Upper lobe of left lung (tissue), 6 donors: Measurements from ENCODE around the gene PSME2. TPM values are rescaled to one million over a fixed set of nuclear protein-coding genes. Genes with fewer than 3 reads are reported as not detected.

Experiments
- ATAC-seq, 2 donors: fragments of 200-7000 bp; cut with Tn5 transposase; one replicate each; pipeline ENCODE4 v1.9.1; 2022; ENCODE audit warnings: mild to moderate bottlenecking in 2 of 2, moderate library complexity in 2 of 2; ENCODE audit not compliant: low FRiP score in 2 of 2
- DNase-seq, 2 donors: peaks; one replicate each; pipeline ENCODE4 v3.0.0-alpha.2; 2019 to 2020
- H3K27ac ChIP-seq, 4 donors: fragments of 200-600 bp; sonication (generic); one replicate each; pipeline ENCODE4 v1.5.1; 2016 to 2019
- H3K27me3 ChIP-seq, 4 donors: fragments of 200-600 bp; sonication (generic); one replicate each; pipeline ENCODE4 v1.5.1; 2017 to 2019
- H3K36me3 ChIP-seq, 4 donors: fragments of 200-600 bp; sonication (generic); one replicate each; pipeline ENCODE4 v1.5.1; 2016 to 2019
- H3K4me1 ChIP-seq, 4 donors: fragments of 200-600 bp; sonication (generic); one replicate each; pipeline ENCODE4 v1.5.1; 2018 to 2019
- H3K4me3 ChIP-seq, 4 donors: fragments of 200-600 bp; sonication (generic); one replicate each; pipeline ENCODE4 v1.5.1; 2017 to 2019; ENCODE audit warnings: mild to moderate bottlenecking in 2 of 4, moderate library complexity in 1 of 4
- H3K9me3 ChIP-seq, 4 donors: fragments of 200-600 bp; sonication (generic); one replicate each; pipeline ENCODE4 v1.5.1; 2018 to 2019
- CTCF ChIP-seq, 6 experiments: fragments of 450-650 bp in 4 of 6; fragments of 200-600 bp in 2 of 6; sonication (generic) in 2 of 6; IDR thresholded peaks; one replicate each; pipeline ENCODE4 v1.5.1; 2016 to 2019; ENCODE audit warnings: antibody characterized with exemption in 6 of 6
- EP300 ChIP-seq, 4 donors: sonication (generic); formaldehyde crosslinking; IDR thresholded peaks; one replicate each; pipeline ENCODE4 v1.5.1; 2017; ENCODE audit warnings: antibody characterized with exemption in 4 of 4, control low read depth in 2 of 4
- POLR2A ChIP-seq, 4 donors: fragments of 450-650 bp; IDR thresholded peaks; one replicate each; pipeline ENCODE4 v1.5.1; 2016 to 2017; ENCODE audit warnings: antibody characterized with exemption in 4 of 4, mild to moderate bottlenecking in 2 of 4
- POLR2AphosphoS5 ChIP-seq, 2 donors: sonication (generic); formaldehyde crosslinking; IDR thresholded peaks; one replicate each; pipeline ENCODE4 v1.5.1; 2017; ENCODE audit warnings: antibody characterized with exemption in 2 of 2
- WGBS, 2 donors: methylation state at CpG; one replicate each; pipeline ENCODE4 v1.1.5; 2017 to 2018; 5-methylcytosine and 5-hydroxymethylcytosine counted together
- total RNA-seq, 6 donors: library from RNA; depleted of rRNA in 4 of 6; stranded (reverse); fragments of >200 nt in 4 of 6; gene quantifications; one replicate each; pipeline versions ENCODE4 v1.1.0 to v1.2.1, GENCODE V29; 2016 to 2021
- donor health status: DM: no; HTN: no; CAD: no; lungs with moderate emphysema.
- donor health status: DM: no; HTN: yes; CAD: no; lungs with severe emphysema.

The PSME2 gene
- total RNA-seq, 6 donors from 2014 or later: 58.5 to 144 (median 84.4) TPM

GRCh38 chr14:24126939-24127338, 19.5 kb downstream of the PSME2 start:
- TF ChIP-seq POLR2A (IDR thresholded peaks at IDR 0.05) (no peak), CTCF (IDR thresholded peaks at IDR 0.05) (no peak), EP300 (IDR thresholded peaks at IDR 0.05) (no peak), POLR2AphosphoS5 (IDR thresholded peaks at IDR 0.05) (no peak)
- Histone ChIP-seq H3K9me3 (no peaks in the 10 kb centered on the region), H3K4me3 (no peak overlapping the region), H3K4me1 (peaks cover 0 to 10% (median 5%) of the 10 kb centered on the region in 4 donors), H3K36me3 (peaks cover 10 to 24% (median 20%) of the 10 kb centered on the region in 4 donors), H3K27ac (no peak overlapping the region), H3K27me3 (no peaks in the 10 kb centered on the region)
- ATAC-seq (no peak), DNase-seq (no peak)

GRCh38 chr14:24123424-24124417, 22.7 kb downstream of the PSME2 start:
- no peak for DNase-seq
- no peaks in the 10 kb centered on the region for H3K27me3 ChIP-seq
- WGBS, 2 donors: 86% methylated on average over 9 of the region's 9 CpGs

GRCh38 chr14:24122898-24123297, 23.5 kb downstream of the PSME2 start:
- Histone ChIP-seq H3K4me1 (no peaks in the 10 kb centered on the region), H3K9me3 (no peaks in the 10 kb centered on the region), H3K27me3 (no peaks in the 10 kb centered on the region), H3K36me3 (peaks cover 38 to 65% (median 58%) of the 10 kb centered on the region in 4 donors), H3K27ac (no peak overlapping the region), H3K4me3 (no peak overlapping the region)
- 91% methylated on average over 8 of the region's 8 CpGs for WGBS, 2 donors
- DNase-seq (no peak), ATAC-seq (no peak)
- TF ChIP-seq CTCF (IDR thresholded peaks at IDR 0.05) (no peak), POLR2A (IDR thresholded peaks at IDR 0.05) (no peak), POLR2AphosphoS5 (IDR thresholded peaks at IDR 0.05) (no peak), EP300 (IDR thresholded peaks at IDR 0.05) (no peak)

More at GRCh38 chr14:24123424-24124417, 22.7 kb downstream of the PSME2 start:
- Histone ChIP-seq H3K4me1 (no peaks in the 10 kb centered on the region), H3K4me3 (no peak overlapping the region), H3K9me3 (no peaks in the 10 kb centered on the region), H3K36me3 (peaks cover 38 to 57% (median 50%) of the 10 kb centered on the region in 4 donors), H3K27ac (no peak overlapping the region)
- peak in 1 of 2 donors; percentile 28 for ATAC-seq
- no peak for TF ChIP-seq CTCF (IDR thresholded peaks at IDR 0.05)

DNA sequence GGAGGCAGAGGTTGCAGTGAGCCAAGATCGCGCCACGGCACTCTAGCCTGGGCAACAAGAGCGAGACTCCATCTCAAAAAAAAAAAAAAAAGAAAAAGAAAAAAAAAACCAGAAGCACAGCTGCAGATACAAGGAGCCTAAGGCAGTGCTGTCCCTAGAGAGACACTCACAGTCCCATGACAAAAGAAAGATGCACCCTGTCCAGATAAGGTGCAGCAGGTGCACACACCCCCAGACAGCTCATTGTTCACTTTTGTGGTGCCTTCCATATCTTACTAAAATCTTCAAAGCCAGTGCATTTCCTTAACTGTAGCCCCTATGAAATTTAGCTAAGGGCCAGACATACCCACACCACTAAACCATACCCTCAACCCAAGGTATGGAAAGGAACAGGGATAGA, 24.0 kb downstream of the PSME2 start:
- ATAC-seq: no peak
- 98 to 100% methylated on average over 4 of the region's 4 CpGs for WGBS, 2 donors

More for the DNA sequence above, 24.0 kb downstream of the PSME2 start:
- Histone ChIP-seq H3K27ac (no peak overlapping the region), H3K4me1 (no peaks in the 10 kb centered on the region), H3K4me3 (no peak overlapping the region), H3K27me3 (no peaks in the 10 kb centered on the region), H3K9me3 (no peaks in the 10 kb centered on the region), H3K36me3 (peaks cover 38 to 70% (median 61%) of the 10 kb centered on the region in 4 donors)
- TF ChIP-seq POLR2A (IDR thresholded peaks at IDR 0.05): no peak
- no peak for TF ChIP-seq CTCF (IDR thresholded peaks at IDR 0.05)
- TF ChIP-seq POLR2AphosphoS5 (IDR thresholded peaks at IDR 0.05): no peak
- no peak for TF ChIP-seq EP300 (IDR thresholded peaks at IDR 0.05)
- no peak for DNase-seq
